GM18526 (cell line): Measurements from ENCODE around the gene VIM.

Source experiments
- POLR2A ChIP-seq: IDR thresholded peaks from 3 replicates; pipeline ENCODE4 v1.6.1; 2011; ENCODE audit not compliant: insufficient read length; ENCODE audit errors: extremely low read depth

Gene VIM

DNA sequence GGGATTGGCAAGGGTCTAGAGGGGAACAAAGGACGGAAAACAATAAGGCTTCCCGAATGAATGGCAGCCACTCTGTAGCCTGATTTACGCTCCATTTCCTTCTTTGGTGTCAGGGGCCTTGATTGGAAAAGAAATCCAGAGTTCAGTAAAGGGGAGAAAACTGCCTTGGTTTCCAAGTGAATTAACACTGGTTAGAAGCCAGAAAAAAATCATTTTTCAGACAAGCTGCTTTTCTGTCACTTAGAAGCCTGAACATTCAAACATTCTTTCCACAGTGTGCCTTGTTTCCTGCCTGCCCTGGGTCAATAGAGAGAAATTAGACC, 26.3 kb upstream of the VIM start:
- no peak for TF ChIP-seq POLR2A

DNA sequence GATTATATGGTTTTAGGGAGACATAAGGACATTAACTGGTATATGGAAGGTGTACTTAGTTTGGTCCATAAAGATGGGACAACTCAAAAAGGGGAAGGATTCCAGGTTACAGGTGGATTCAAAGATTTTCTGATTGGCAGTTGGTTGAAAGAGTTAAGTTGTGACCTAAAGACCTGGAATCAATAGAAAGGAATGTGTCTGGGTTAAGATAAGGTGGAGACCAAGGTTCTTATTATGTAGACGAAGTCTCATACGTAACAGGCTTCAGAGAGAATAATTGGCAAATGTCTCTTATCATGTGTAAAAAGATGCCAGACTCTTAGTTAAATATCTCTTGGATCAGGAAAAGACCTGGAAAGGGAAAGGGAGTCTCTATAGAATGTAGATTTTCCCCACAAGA, 25.5 kb upstream of the VIM start:
- no peak for TF ChIP-seq POLR2A

DNA sequence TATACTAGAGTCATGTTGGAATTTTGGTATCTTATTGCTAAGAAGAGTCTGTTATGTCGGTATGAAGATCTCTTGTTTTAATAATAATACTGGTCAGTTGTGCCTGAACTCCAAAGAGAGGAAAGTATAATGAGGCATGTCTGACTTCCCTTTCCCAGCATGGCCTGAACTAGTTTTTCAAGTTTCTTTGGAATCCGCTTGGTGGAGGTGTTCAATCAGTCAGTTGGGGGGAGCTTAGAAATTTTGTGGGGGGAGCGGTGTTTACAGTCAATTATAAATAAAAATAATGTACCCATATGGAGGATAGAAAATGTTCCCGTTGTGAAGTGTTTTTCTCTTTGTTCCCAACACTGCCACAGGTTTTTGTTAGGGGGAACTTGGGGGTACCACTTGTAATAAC, 25.0 kb upstream of the VIM start:
- TF ChIP-seq POLR2A = no peak

DNA sequence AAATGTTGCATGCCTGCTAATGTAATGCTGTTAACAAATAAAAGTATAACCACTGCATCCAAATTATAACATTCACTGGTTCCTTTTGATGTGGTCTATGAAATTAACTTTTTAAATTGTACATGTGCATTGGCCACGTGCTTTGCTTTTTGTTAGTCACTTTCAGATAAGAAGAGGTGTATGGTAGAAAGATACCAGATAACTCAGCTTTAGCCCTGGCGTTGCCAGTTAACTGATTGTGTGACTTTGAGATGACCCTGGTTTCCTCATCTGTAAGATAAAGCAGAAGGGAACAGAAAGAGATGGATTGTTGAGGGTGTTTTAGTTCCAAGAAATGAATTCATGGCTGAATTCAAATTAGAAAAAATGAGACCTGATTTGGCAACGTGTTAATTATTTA, 24.6 kb upstream of the VIM start:
- TF ChIP-seq POLR2A = no peak

DNA sequence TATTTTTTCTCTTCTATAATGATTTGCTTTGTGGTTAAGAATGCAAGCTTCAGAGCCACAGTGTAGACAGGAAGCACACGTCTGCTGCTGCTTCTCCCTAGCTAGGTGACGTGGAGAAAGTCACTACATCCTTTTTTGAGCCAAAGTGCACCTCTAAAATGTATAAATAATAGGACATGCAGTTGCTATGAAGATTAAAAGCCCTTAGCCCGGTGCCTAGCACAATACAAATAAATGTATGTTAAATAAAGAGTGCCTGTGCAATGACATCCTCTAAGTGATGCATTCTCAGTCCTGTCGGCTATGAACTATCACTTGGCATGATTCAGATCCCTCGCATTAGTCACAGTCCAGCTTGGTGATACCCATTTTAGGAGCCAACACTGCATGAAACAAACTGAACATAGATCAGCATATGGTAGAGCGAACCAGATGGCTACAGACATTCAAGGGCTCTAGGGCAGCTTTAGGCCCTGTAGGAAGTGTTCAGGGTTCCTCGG, 21.8 kb upstream of the VIM start:
- TF ChIP-seq POLR2A = no peak

DNA sequence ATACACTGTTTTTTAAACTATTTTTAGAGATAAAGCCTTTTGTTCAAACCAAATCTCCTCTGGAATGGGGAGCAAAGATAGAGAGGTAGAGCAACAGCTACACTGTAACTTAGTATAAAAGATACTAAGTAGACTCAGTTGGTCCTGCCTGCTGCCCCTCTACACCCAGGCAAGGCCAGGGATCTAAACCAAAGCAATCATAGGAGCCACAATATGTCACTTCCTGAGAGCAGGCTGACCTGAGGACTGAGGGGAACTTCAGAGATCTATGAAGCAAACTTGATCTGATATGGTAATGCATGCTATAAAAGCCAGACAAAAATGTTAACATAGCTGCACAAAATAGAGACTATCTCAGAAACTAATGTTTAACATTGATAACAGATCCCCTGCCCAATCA, 19.6 kb upstream of the VIM start:
- TF ChIP-seq POLR2A = no peak

DNA sequence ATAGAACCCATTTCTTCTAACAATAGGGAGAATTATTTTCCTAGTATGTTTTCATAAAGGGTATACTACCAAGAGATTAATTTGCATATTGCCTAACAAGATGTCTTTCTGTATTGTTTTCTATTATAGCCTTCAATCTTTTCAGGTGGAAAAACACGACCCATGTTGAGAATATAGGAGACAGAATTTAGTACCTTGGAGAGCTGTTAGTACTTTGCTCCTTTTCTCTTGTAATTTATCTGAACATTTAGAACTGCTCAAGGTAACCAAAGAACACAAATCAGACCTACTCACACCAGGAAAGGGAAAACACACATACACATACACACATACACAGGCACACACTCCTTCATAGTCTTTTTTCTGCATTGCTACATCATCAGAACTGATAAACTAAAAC, 18.7 kb upstream of the VIM start:
- TF ChIP-seq POLR2A = no peak

DNA sequence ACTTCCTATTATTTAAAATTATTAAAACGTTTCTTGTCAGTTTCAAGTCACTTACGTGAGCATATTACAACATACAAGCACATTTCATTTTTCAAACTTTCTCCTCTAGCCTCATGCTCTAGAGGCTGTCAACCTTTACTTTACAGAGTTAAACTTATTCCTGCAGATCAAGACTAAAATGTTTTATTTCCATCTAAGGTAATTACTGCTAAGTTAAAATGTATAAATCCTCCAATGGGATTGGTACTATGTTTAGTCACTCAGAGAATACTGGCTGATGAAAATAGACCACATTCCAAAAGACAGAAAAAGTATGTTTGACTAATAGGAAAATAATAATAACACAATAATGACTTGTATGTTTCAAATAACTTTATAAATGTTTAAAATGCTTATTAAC, 18.2 kb upstream of the VIM start:
- no peak for TF ChIP-seq POLR2A

DNA sequence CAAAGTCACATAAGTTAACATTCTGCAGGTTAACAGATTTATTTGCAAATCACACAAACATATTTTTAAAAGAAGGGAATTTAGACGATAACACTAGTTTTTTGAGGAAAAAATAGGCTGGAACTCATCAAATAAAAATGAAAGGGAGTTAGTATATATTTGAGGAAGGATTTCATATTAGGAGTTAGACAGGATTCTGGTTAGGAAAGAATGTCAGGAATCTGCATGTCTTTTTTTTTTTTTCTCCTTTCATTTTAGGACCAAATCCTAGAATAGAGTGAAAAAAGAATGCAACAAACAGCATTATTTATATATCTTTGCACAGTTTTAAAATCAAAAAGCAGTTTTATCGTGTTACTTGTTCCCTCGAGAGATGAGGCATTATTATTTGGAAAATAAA, 17.7 kb upstream of the VIM start:
- no peak for TF ChIP-seq POLR2A

DNA sequence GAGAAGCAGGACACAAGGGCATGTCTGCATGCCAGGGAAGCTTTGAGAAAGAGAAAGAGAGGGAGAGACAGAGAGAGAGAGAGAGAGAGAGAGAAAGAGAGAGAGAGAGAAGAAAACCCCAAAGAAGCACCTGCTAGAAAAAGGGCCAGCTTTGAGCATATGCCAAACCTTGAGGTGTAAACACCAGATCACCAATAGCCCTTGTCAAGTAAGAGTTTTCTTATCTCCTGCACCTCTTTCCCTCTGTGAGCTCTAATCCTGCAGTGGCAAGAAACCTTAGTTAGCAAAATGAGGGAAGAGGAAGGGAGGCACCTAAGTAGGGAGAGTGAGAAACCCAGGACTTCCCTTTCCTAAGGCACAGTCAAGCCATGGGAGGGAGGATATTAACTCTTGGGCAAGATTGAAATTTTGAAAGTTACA, 15.2 kb upstream of the VIM start:
- TF ChIP-seq POLR2A = no peak

DNA sequence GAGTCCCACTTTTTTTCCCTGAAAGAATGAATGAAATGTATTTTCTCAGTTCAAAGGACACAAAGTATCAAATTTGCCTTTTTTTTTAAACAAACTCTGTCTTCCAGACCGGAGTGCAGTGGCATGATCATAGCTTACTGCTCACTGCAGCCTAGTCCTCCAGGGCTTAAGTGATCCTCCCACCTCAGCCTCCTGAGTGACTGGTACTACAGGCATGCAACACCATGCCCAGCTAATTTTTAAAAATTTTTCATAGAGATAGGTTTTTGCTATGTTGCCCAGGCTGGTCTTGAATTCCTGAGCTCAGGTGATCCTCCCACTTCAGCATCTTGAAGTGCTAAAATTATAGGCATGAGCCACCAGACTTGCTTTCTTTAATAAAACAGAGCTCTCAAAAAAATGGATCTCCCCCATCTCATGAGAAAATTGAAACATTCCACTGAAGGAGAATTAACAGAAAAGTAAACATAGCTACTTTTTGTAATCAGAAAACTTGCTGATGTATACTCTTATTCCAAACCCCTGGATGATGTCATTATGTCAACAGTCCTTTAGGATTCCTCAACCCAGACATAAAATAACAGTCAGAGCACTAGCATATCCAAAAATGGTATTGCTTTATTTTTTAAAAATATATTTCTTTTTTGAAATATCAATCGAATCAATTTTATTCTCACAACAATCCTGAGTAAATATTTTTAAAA, 14.2 kb upstream of the VIM start:
- TF ChIP-seq POLR2A = no peak

DNA sequence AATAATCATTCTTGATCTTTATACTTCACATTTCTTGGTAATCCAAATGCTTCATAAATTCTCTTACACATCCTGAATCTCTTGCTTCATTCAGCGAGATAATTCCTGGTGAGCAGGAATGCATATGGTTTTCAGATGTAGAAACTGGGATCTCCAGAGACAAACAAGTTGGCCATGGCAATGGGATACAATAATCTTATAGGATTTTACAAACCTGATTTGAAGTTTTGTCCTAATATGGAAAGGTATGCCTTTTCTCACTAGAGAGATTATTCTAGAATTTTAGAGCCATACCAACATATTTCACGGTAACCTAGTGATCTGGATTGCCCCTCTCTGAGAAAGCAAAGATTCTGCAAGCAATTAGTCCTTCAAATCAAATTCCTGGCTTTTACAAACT, 13.5 kb upstream of the VIM start:
- TF ChIP-seq POLR2A = no peak

DNA sequence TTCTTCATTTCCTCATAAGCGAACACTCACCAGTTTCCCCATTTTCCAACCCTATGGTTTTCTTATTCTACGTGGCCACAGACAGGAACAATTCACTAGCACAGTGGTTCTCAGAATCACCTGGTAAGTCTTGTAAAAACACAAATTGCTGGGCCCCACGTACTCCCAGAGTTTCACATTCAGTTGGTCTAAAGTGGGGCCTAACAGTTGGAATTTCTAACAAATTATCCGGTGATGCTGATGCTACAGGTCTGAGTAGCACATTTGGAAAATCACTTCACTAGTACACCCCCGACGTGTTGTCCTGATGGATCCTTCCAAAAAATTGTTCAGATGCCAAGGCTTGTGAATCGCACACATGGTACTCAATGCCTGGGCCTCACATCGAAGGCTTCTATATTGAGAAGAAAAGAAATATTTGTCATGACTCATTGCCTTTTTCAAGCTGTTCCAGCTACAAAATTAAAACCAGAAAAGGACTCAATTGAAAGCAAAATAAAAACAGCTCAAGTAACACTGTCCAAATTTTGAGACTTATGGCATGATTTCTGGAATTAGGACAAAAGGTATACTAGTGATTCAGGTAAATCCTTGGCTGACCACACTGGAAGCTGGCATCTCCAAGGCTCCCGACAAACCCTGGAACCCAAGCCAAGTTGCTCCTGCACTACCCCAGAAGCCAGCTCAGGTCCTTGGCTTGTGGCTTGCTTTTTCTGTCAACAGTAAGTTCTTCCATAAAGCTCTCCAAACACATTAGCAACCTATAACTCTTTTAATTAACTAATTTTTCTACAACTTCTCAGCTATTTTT, 12.9 kb upstream of the VIM start:
- TF ChIP-seq POLR2A = no peak

DNA sequence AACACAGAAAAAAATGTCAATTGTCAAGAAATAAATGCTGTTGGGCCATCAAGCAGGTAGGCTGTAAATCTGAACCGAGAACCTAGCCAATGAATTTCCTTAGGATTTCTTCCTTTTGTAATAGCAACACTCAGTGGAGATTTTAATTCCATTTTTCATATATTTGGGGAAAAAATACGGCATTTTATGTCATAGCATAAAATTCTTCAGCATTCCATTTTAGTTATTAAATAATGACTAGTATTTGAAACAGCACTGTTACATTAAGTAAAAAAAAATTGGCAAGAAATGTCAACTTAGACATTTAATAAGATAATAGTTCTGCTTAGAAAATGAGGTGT, 12.3 kb upstream of the VIM start:
- TF ChIP-seq POLR2A = no peak

DNA sequence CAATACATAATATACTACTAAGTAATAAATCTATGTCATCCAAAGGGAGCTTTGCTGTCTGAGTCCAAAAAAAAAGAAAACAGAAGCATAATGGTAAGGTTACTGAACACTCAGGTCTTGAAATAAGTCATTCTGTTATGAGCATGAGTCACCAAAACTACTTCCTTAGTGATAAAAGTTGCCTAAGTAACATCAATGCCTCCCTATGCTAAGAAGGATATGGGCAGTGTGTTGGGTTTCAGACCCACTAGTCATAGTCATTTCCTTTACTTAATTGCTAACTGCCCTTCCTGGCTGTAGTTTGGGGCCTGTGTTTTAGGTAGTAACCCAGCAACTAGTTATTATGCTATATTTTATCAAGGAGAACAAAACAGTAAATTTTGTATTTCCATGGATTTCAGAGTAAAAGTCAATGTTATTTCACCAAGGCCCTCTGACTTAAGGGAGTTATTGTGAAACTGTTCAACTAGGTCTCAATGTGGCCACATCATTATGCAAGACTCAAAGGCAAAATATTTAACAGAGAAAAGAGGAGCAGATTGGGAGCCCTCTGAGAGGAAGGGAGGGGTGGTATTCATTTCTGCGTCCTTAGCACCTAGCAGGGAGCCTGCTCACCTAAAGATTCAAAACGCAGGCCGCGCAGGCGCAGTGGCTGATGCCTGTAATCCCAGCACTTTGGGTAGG, 11.7 kb upstream of the VIM start:
- TF ChIP-seq POLR2A = no peak

DNA sequence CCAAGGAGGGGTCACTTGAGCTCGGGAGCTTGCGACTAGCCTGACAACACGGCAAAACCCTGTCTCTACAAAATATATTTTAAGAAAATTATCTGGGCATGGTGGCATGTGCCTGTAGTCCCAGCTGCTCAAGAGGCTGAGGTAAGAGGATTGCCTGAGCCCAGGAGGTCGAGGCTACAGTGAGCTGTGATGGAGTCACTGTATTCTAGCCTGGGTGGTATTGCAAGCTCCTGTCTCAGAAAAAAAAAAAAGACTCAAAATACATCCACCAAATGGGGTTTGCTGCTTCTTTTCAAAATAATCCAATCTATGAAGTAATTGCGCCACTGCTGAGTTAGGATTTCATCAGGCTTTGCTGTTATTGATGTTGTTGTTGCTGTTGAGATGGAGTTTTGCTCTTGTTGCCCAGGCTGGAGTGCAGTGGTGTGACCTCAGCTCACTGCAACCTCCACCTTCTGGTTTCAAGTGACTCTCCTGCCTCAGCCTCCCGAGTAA, 11.1 kb upstream of the VIM start:
- no peak for TF ChIP-seq POLR2A
